ENCODE measurements around the gene SLAMF9. TPM values are rescaled to one million over a fixed set of nuclear protein-coding genes. Genes with fewer than 3 reads are reported as not detected.

SLAMF9 gene
- total RNA-seq, 4 donors from 2014 or later: not detected

GRCh38 chr1:159988006-159988405 is 34.0 kb upstream of the SLAMF9 start:
- intact Hi-C loops (cut with DNase I; ENCODE audit: low total_unique reads): no loop called here
- 72 to 94% methylated on average over 1 of the region's 1 CpG for WGBS, 2 donors
- peak in 1 of 2 donors; percentile 29 for DNase-seq (ENCODE audit: low spot score in 2 of 2)
- no peak overlapping the region for H3K4me3 ChIP-seq (ENCODE audit: low read depth, poor library complexity, severe bottlenecking)
- TF ChIP-seq CTCF (IDR thresholded peaks at IDR 0.05) (no peak), POLR2A (IDR thresholded peaks at IDR 0.05) (no peak)

DNA sequence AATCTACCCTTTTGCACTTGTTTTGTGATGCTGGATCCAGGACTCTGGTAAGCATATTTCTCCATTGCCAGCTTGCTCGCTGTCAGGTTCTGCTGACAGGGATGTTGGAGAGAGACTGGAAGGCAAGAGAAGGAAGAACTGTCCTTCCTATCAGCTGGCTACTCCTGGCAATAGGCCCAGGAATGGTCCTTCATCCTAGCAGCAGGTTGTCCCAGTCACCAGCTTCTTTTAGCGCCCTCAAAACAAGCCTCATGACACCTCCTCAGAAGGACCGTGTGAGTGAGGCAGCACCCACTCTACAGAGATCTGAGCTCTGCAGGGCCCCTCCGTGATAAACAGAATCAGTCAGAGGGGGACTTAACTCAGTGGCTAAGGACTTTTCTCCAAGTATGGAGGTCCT is 33.1 kb upstream of the SLAMF9 start:
- WGBS, 2 donors: 73 to 80% methylated on average over 4 of the region's 4 CpGs
- TF ChIP-seq POLR2A (IDR thresholded peaks at IDR 0.05) (no peak), CTCF (IDR thresholded peaks at IDR 0.05) (no peak)
- peak in 1 of 2 donors; percentile 20 for DNase-seq (ENCODE audit: low spot score in 2 of 2)
- intact Hi-C loops (cut with DNase I; ENCODE audit: low total_unique reads): no loop called here
- no peak overlapping the region for H3K4me3 ChIP-seq (ENCODE audit: low read depth, poor library complexity, severe bottlenecking)

- DNase-seq (ENCODE audit: low spot score in 2 of 2): peak in 1 of 2 donors; percentile 1
- intact Hi-C loops (cut with DNase I; ENCODE audit: low total_unique reads): no loop called here
- no peak overlapping the region for H3K4me3 ChIP-seq (ENCODE audit: low read depth, poor library complexity, severe bottlenecking)
- WGBS, 2 donors: 72 to 76% methylated on average over 1 of the region's 1 CpG
- TF ChIP-seq CTCF (IDR thresholded peaks at IDR 0.05) (no peak), POLR2A (IDR thresholded peaks at IDR 0.05) (no peak)
These were observed 32.5 kb upstream of the SLAMF9 start for GRCh38 chr1:159986531-159986930.

GRCh38 chr1:159986093-159986492 is 32.1 kb upstream of the SLAMF9 start:
- 82 to 86% methylated on average over 2 of the region's 2 CpGs for WGBS, 2 donors
- peak in 1 of 2 donors; percentile 8 for DNase-seq (ENCODE audit: low spot score in 2 of 2)
- intact Hi-C loops (cut with DNase I; ENCODE audit: low total_unique reads): no loop called here
- no peak for TF ChIP-seq CTCF (IDR thresholded peaks at IDR 0.05)
- no peak for TF ChIP-seq POLR2A (IDR thresholded peaks at IDR 0.05)
- no peak overlapping the region for H3K4me3 ChIP-seq (ENCODE audit: low read depth, poor library complexity, severe bottlenecking)

DNA sequence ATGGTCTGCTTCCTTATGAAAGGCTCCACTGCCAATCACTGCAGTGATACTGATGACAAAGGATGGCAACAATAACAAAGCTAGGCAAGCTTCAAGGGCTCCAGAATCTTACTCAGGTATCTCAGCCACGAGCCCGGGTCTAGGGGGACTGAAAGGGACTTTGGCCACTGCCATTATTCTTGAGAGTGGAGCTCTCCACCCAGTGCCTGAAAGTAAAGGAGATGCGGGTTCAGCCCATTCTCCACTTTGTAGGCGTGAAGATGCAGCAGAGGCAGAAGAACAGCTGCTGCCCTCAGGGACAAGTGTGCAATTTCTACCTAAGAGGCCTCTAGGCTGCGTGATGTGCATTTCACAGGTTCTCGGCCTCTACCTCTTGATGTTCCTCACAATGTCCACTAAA is 31.4 kb upstream of the SLAMF9 start:
- TF ChIP-seq CTCF (IDR thresholded peaks at IDR 0.05) (no peak), POLR2A (IDR thresholded peaks at IDR 0.05) (no peak)
- intact Hi-C loops (cut with DNase I; ENCODE audit: low total_unique reads): no loop called here
- peak in 1 of 2 donors; percentile 13 for DNase-seq (ENCODE audit: low spot score in 2 of 2)
- WGBS, 2 donors: 92 to 94% methylated on average over 6 of the region's 6 CpGs
- H3K4me3 ChIP-seq (ENCODE audit: low read depth, poor library complexity, severe bottlenecking): no peak overlapping the region

DNA sequence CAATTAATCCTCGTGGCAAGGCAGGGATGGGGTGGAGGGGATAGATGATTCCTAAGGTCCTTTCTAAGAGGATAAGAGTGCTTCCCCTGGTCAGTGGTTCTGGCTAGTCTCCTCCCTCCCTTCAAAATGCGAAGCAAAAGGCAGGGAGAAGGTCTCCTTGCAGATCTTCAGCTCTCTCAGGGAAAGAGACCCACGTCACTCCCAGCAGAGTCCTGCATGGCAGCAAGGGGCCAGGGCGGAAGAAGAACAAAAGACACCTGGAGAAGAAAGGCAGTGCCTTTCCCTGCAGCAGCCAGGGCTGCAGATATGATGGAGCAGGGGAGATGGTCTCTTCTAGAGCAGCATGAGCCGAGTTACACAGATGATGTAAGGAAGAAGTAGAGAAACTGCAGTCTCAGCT is 29.6 kb upstream of the SLAMF9 start:
- 71 to 77% methylated on average over 5 of the region's 5 CpGs for WGBS, 2 donors

More for the DNA sequence above, 29.6 kb upstream of the SLAMF9 start:
- peak in 1 of 2 donors; percentile 52 for DNase-seq (ENCODE audit: low spot score in 2 of 2)
- TF ChIP-seq CTCF (IDR thresholded peaks at IDR 0.05): no peak
- TF ChIP-seq POLR2A (IDR thresholded peaks at IDR 0.05): no peak
- H3K4me3 ChIP-seq (ENCODE audit: low read depth, poor library complexity, severe bottlenecking): no peak overlapping the region
- intact Hi-C loops (cut with DNase I; ENCODE audit: low total_unique reads): no loop called here
